Fibroblast of pulmonary artery (primary cell): ENCODE data around the gene PARP16.

ENCODE experiments used
- DNase-seq: peaks from one replicate; pipeline ENCODE4 v3.0.0-alpha.2; 2010; ENCODE audit warnings: low read depth
- H3K4me3 ChIP-seq: replicated peaks from 2 replicates; pipeline ENCODE4 v1.5.1; 2011; ENCODE audit warnings: low read depth, mild to moderate bottlenecking, control low read depth, low read length, moderate library complexity
- CTCF ChIP-seq: IDR thresholded peaks from 2 replicates; pipeline ENCODE4 v1.5.1; 2011; ENCODE audit warnings: mild to moderate bottlenecking, control low read depth, low read length, inconsistent platforms; ENCODE audit errors: missing control alignments

PARP16 gene

GRCh38 chr15:65254758-65255157 is 31.9 kb downstream of the PARP16 start:
- DNase-seq: no peak
- no peak for TF ChIP-seq CTCF
- H3K4me3 ChIP-seq: no peak overlapping the region

GRCh38 chr15:65254356-65254755 is 32.3 kb downstream of the PARP16 start:
- no peak overlapping the region for H3K4me3 ChIP-seq

GRCh38 chr15:65249641-65250040 is 37.0 kb downstream of the PARP16 start:
- no peak overlapping the region for H3K4me3 ChIP-seq
- DNase-seq: no peak
- no peak for TF ChIP-seq CTCF

More at GRCh38 chr15:65254356-65254755, 32.3 kb downstream of the PARP16 start:
- DNase-seq: no peak
- no peak for TF ChIP-seq CTCF

GRCh38 chr15:65248511-65249255 is 38.0 kb downstream of the PARP16 start:
- TF ChIP-seq CTCF: no peak
- DNase-seq: no peak
- H3K4me3 ChIP-seq: no peak overlapping the region

GRCh38 chr15:65246939-65247338 is 39.7 kb downstream of the PARP16 start:
- no peak for TF ChIP-seq CTCF
- no peak overlapping the region for H3K4me3 ChIP-seq

GRCh38 chr15:65246026-65246714 is 40.5 kb downstream of the PARP16 start:
- DNase-seq: no peak
- no peak overlapping the region for H3K4me3 ChIP-seq
- no peak for TF ChIP-seq CTCF

More at GRCh38 chr15:65246939-65247338, 39.7 kb downstream of the PARP16 start:
- no peak for DNase-seq
